Suprapubic skin (tissue), 4 donors: ENCODE data around the gene ABI3BP. TPM values are rescaled to one million over a fixed set of nuclear protein-coding genes. Genes with fewer than 3 reads are reported as not detected.

Experiments
- DNase-seq, 2 donors: peaks; one replicate each; pipeline ENCODE4 v3.0.0-alpha.2; 2019; ENCODE audit warnings: low spot score in 2 of 2
- H3K27ac ChIP-seq: fragments of 200-600 bp; sonication (generic); one replicate; pipeline ENCODE4 v1.5.1; 2019
- H3K27me3 ChIP-seq: fragments of 200-600 bp; sonication (generic); one replicate; pipeline ENCODE4 v1.5.1; 2019
- H3K36me3 ChIP-seq: fragments of 200-600 bp; sonication (generic); one replicate; pipeline ENCODE4 v1.5.1; 2019
- H3K4me1 ChIP-seq: fragments of 200-600 bp; sonication (generic); one replicate; pipeline ENCODE4 v1.5.1; 2019
- H3K4me3 ChIP-seq: fragments of 200-600 bp; sonication (generic); one replicate; pipeline ENCODE4 v1.5.1; 2019; ENCODE audit warnings: mild to moderate bottlenecking
- H3K9me3 ChIP-seq: fragments of 200-600 bp; sonication (generic); one replicate; pipeline ENCODE4 v1.5.1; 2019
- EP300 ChIP-seq: sonication (generic); formaldehyde crosslinking; IDR thresholded peaks from one replicate; pipeline ENCODE4 v1.6.1; 2017; ENCODE audit warnings: antibody characterized with exemption
- POLR2A ChIP-seq, 2 donors: fragments of 450-650 bp; IDR thresholded peaks; one replicate each; pipeline ENCODE4 v1.6.1; 2017; ENCODE audit warnings: antibody characterized with exemption in 2 of 2, mild to moderate bottlenecking in 2 of 2, moderate library complexity in 2 of 2
- POLR2AphosphoS5 ChIP-seq, 3 donors: sonication (generic); formaldehyde crosslinking; IDR thresholded peaks; one replicate each; pipeline ENCODE4 v1.6.1; 2017; ENCODE audit warnings: antibody characterized with exemption in 3 of 3
- WGBS: methylation state at CpG from one replicate; pipeline ENCODE4 v1.1.5; 2018; 5-methylcytosine and 5-hydroxymethylcytosine counted together
- total RNA-seq, 4 donors: library from RNA; depleted of rRNA; stranded (reverse); fragments of >200 nt; gene quantifications; one replicate each; pipeline ENCODE4 v1.1.0, GENCODE V29; 2016
- TF ChIP-seq, protein P1 (sequence below), 2 donors: fragments of 200-600 bp in 1 of 2; fragments of 450-650 bp in 1 of 2; sonication (generic) in 1 of 2; IDR thresholded peaks; one replicate each; pipeline ENCODE4 v1.5.1; 2016 to 2019; ENCODE audit warnings: antibody characterized with exemption in 2 of 2, mild to moderate bottlenecking in 1 of 2, moderate library complexity in 1 of 2

ABI3BP gene
- total RNA-seq, 4 donors from 2014 or later, result 20.6 to 54.4 (median 38.4) TPM

DNA sequence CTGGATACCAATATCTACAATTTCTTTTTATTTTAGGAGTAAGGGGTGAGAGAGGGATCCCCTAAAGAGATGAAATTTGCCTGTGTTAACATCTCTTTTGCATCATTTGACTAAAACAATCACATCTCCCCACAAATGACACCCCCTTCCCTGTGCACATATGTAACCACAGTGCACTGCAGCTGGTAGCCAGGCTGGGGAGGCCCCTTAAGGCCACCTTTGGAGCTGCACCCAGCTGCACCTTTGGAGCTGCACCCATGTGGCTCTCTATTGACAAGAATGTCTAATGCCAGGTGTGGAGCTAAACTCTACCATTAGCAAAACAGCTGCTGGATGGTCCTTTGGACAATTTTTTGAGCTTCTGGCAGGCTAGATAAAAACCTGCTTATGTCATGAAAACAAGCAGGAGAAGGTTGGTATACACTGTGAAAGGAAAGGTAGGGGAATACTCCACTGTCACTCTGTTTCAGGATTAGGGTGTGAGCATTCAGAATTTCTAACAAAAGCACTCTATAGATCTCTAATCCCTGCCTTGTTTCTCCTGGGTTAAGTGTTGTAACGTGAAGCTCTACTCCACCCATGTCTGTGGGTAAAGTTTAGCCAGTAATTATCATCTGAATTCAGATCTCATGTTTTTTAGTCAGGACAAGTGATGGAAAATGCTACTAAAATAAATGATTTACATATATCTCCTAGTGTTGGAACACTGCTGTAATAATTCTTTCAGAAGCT, 231.8 kb downstream of the ABI3BP start:
- WGBS, result 38% methylated on average over 1 of the region's 1 CpG
- DNase-seq, result no peak

DNA sequence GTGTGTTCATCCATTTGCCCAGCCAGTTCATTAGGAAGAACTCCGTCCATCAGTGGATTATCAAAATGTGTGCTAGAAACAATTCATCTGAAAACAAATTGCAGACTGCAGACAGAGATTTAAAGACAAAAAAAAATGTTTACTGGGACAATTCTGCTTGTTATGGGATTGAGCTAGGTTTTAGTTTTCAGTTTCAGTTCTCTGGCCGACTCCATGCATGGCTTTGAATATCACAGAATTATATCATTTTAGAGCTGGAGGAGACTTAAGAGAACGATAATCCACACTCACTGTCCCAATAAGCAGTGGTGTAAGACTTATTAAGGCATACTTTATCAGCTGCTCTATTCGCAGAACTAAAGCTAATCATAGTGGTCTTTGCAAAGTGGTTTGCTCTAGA, 232.8 kb downstream of the ABI3BP start:
- Histone ChIP-seq H3K4me1 (no peaks in the 10 kb centered on the region), H3K4me3 (no peak overlapping the region), H3K27ac (no peak overlapping the region), H3K36me3 (peaks cover under 1% of the 10 kb centered on the region), H3K27me3 (no peaks in the 10 kb centered on the region), H3K9me3 (no peaks in the 10 kb centered on the region)
- TF ChIP-seq POLR2AphosphoS5 (IDR thresholded peaks at IDR 0.05), result no peak
- no peak for TF ChIP-seq POLR2A (IDR thresholded peaks at IDR 0.05)
- TF ChIP-seq, protein P1, sequence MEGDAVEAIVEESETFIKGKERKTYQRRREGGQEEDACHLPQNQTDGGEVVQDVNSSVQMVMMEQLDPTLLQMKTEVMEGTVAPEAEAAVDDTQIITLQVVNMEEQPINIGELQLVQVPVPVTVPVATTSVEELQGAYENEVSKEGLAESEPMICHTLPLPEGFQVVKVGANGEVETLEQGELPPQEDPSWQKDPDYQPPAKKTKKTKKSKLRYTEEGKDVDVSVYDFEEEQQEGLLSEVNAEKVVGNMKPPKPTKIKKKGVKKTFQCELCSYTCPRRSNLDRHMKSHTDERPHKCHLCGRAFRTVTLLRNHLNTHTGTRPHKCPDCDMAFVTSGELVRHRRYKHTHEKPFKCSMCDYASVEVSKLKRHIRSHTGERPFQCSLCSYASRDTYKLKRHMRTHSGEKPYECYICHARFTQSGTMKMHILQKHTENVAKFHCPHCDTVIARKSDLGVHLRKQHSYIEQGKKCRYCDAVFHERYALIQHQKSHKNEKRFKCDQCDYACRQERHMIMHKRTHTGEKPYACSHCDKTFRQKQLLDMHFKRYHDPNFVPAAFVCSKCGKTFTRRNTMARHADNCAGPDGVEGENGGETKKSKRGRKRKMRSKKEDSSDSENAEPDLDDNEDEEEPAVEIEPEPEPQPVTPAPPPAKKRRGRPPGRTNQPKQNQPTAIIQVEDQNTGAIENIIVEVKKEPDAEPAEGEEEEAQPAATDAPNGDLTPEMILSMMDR (IDR thresholded peaks at IDR 0.05), result no peak
- no peak for TF ChIP-seq EP300
- DNase-seq, result no peak
- WGBS, result 78% methylated on average over 4 of the region's 4 CpGs

More for the DNA sequence above, 231.8 kb downstream of the ABI3BP start:
- TF ChIP-seq POLR2A (IDR thresholded peaks at IDR 0.05), result no peak
- TF ChIP-seq POLR2AphosphoS5 (IDR thresholded peaks at IDR 0.05), result no peak
- TF ChIP-seq, protein P1 (IDR thresholded peaks at IDR 0.05), result no peak
- no peak for TF ChIP-seq EP300
- Histone ChIP-seq H3K27me3 (no peaks in the 10 kb centered on the region), H3K4me3 (no peak overlapping the region), H3K9me3 (no peaks in the 10 kb centered on the region), H3K27ac (no peak overlapping the region), H3K36me3 (no peaks in the 10 kb centered on the region), H3K4me1 (no peaks in the 10 kb centered on the region)

DNA sequence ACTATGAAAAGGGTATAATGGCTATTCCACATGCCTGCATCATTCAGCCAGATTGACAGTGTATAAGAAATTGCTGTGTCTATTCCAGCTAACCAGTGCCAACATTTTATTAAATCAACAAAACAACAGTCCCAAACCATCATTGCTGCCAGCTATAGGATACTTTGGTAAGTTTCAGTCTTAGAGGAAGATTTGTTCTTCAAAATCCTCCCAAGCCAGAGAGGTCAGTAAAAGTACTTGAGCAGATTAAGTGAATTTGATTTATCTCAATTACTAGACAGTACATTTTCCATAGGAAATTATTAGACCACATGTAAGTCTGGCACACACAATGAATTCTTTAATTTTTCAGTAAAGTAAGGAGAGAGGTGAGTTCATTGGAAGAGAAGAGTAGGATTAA, 233.3 kb downstream of the ABI3BP start:
- Histone ChIP-seq H3K9me3 (no peaks in the 10 kb centered on the region), H3K36me3 (peaks cover 4% of the 10 kb centered on the region), H3K4me3 (no peak overlapping the region), H3K27ac (no peak overlapping the region), H3K27me3 (no peaks in the 10 kb centered on the region), H3K4me1 (no peaks in the 10 kb centered on the region)
- DNase-seq, result no peak
- no peak for TF ChIP-seq EP300
- no peak for TF ChIP-seq POLR2A (IDR thresholded peaks at IDR 0.05)
- TF ChIP-seq, protein P1 (IDR thresholded peaks at IDR 0.05), result no peak
- no peak for TF ChIP-seq POLR2AphosphoS5 (IDR thresholded peaks at IDR 0.05)

DNA sequence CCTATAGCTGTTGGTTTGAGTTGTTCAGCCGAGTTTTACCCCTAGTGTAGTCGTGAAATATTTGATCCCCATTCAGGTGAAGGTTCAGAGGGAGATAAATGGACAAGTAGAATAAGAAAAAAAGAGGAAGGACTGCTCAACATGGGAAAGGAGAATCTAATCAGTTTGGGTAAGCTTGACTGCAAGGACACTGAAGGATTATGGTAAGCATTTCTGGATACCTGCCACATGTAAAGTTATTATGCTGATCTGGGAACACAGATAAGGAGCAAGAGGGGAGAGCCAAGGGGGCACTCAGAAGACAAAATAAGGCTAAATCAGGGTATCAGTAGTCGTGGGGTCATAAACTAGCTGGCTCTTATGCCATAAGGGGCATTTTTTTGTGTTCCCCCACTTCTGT, 234.1 kb downstream of the ABI3BP start:
- Histone ChIP-seq H3K4me3 (no peak overlapping the region), H3K27me3 (no peaks in the 10 kb centered on the region), H3K27ac (no peak overlapping the region), H3K4me1 (no peaks in the 10 kb centered on the region), H3K36me3 (peaks cover 7% of the 10 kb centered on the region), H3K9me3 (no peaks in the 10 kb centered on the region)
- WGBS, result 69% methylated on average over 3 of the region's 3 CpGs
- no peak for DNase-seq
- no peak for TF ChIP-seq POLR2AphosphoS5 (IDR thresholded peaks at IDR 0.05)
- TF ChIP-seq, protein P1 (IDR thresholded peaks at IDR 0.05), result no peak

DNA sequence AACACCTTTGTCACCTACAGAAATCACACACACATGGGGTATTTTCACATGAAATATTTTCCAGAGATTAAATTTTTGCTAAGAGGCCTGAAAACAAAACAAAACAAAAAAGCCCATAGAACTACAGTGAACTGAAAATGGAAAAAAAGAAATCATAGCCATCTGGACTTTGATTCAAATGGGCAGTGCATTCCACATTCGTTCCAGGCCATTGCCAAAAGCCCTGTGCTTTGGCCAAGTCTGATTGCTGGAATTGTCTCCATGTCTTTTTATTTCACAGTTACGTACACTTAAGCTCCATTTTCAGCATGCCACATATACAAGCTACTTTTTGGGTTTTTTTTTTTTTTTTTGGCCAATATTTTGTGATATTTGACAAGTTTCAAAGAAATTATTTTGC, 236.8 kb downstream of the ABI3BP start:
- TF ChIP-seq POLR2A (IDR thresholded peaks at IDR 0.05) (no peak), POLR2AphosphoS5 (IDR thresholded peaks at IDR 0.05) (no peak), EP300 (no peak)
- TF ChIP-seq, protein P1 (IDR thresholded peaks at IDR 0.05), result no peak
- Histone ChIP-seq H3K4me3 (no peak overlapping the region), H3K27ac (no peak overlapping the region), H3K27me3 (no peaks in the 10 kb centered on the region), H3K4me1 (no peaks in the 10 kb centered on the region), H3K36me3 (peaks cover 33% of the 10 kb centered on the region), H3K9me3 (no peaks in the 10 kb centered on the region)
- WGBS, result 60% methylated on average over 2 of the region's 2 CpGs
- DNase-seq, result no peak
